ENCODE data around the gene COX4I1.

The COX4I1 gene

GRCh38 chr16:85765211-85765610 is 34.3 kb upstream of the COX4I1 start:
- H3K4me3 ChIP-seq (ENCODE audit: low read length), result no peak overlapping the region
- no peak for DNase-seq (ENCODE audit: low read depth, low spot score)

GRCh38 chr16:85765767-85766166 is 33.7 kb upstream of the COX4I1 start:
- no peak for DNase-seq (ENCODE audit: low read depth, low spot score)
- no peak overlapping the region for H3K4me3 ChIP-seq (ENCODE audit: low read length)

- no peak for DNase-seq (ENCODE audit: low read depth, low spot score)
- H3K4me3 ChIP-seq (ENCODE audit: low read length), result no peak overlapping the region
Observed at GRCh38 chr16:85767531-85767930, 32.0 kb upstream of the COX4I1 start.

- H3K4me3 ChIP-seq (ENCODE audit: low read length), result no peak overlapping the region
- DNase-seq (ENCODE audit: low read depth, low spot score), result no peak
Observed at GRCh38 chr16:85768199-85768598, 31.3 kb upstream of the COX4I1 start.

GRCh38 chr16:85770741-85771140 is 28.8 kb upstream of the COX4I1 start:
- H3K4me3 ChIP-seq (ENCODE audit: low read length), result no peak overlapping the region
- no peak for DNase-seq (ENCODE audit: low read depth, low spot score)

GRCh38 chr16:85773044-85773443 is 26.5 kb upstream of the COX4I1 start:
- DNase-seq (ENCODE audit: low read depth, low spot score), result no peak
- no peak overlapping the region for H3K4me3 ChIP-seq (ENCODE audit: low read length)

GRCh38 chr16:85774136-85774535 is 25.4 kb upstream of the COX4I1 start:
- no peak for DNase-seq (ENCODE audit: low read depth, low spot score)
- H3K4me3 ChIP-seq (ENCODE audit: low read length), result no peak overlapping the region

- no peak overlapping the region for H3K4me3 ChIP-seq (ENCODE audit: low read length)
- no peak for DNase-seq (ENCODE audit: low read depth, low spot score)
Observed at GRCh38 chr16:85774811-85775210, 24.7 kb upstream of the COX4I1 start.

GRCh38 chr16:85777583-85778310 is 21.7 kb upstream of the COX4I1 start:
- DNase-seq (ENCODE audit: low read depth, low spot score), result no peak
- no peak overlapping the region for H3K4me3 ChIP-seq (ENCODE audit: low read length)

- DNase-seq (ENCODE audit: low read depth, low spot score), result no peak
Observed at GRCh38 chr16:85778873-85779272, 20.6 kb upstream of the COX4I1 start.

GRCh38 chr16:85780281-85780680 is 19.2 kb upstream of the COX4I1 start:
- DNase-seq (ENCODE audit: low read depth, low spot score), result no peak
- H3K4me3 ChIP-seq (ENCODE audit: low read length), result no peak overlapping the region

More at GRCh38 chr16:85778873-85779272, 20.6 kb upstream of the COX4I1 start:
- H3K4me3 ChIP-seq (ENCODE audit: low read length), result no peak overlapping the region

GRCh38 chr16:85781156-85781555 is 18.3 kb upstream of the COX4I1 start:
- no peak for DNase-seq (ENCODE audit: low read depth, low spot score)
- no peak overlapping the region for H3K4me3 ChIP-seq (ENCODE audit: low read length)

- DNase-seq (ENCODE audit: low read depth, low spot score), result no peak
- H3K4me3 ChIP-seq (ENCODE audit: low read length), result no peak overlapping the region
Observed at GRCh38 chr16:85781695-85782370, 17.7 kb upstream of the COX4I1 start.

GRCh38 chr16:85782451-85782850 is 17.0 kb upstream of the COX4I1 start:
- H3K4me3 ChIP-seq (ENCODE audit: low read length), result no peak overlapping the region
- no peak for DNase-seq (ENCODE audit: low read depth, low spot score)

GRCh38 chr16:85783441-85783840 is 16.1 kb upstream of the COX4I1 start:
- H3K4me3 ChIP-seq (ENCODE audit: low read length), result no peak overlapping the region
- DNase-seq (ENCODE audit: low read depth, low spot score), result no peak

- H3K4me3 ChIP-seq (ENCODE audit: low read length), result no peak overlapping the region
- DNase-seq (ENCODE audit: low read depth, low spot score), result no peak
Observed at GRCh38 chr16:85784813-85785212, 14.7 kb upstream of the COX4I1 start.

- DNase-seq (ENCODE audit: low read depth, low spot score), result no peak
- no peak overlapping the region for H3K4me3 ChIP-seq (ENCODE audit: low read length)
Observed at GRCh38 chr16:85785927-85786326, 13.6 kb upstream of the COX4I1 start.

- DNase-seq (ENCODE audit: low read depth, low spot score), result no peak
- H3K4me3 ChIP-seq (ENCODE audit: low read length), result no peak overlapping the region
Observed at GRCh38 chr16:85788819-85789218, 10.7 kb upstream of the COX4I1 start.

GRCh38 chr16:85789773-85790172 is 9.7 kb upstream of the COX4I1 start:
- DNase-seq (ENCODE audit: low read depth, low spot score), result peak; percentile 44
- no peak overlapping the region for H3K4me3 ChIP-seq (ENCODE audit: low read length)

GRCh38 chr16:85793662-85794298 is 5.7 kb upstream of the COX4I1 start:
- no peak overlapping the region for H3K4me3 ChIP-seq (ENCODE audit: low read length)
- DNase-seq (ENCODE audit: low read depth, low spot score), result no peak
